ENCODE measurements around the gene CFTR.

DNA sequence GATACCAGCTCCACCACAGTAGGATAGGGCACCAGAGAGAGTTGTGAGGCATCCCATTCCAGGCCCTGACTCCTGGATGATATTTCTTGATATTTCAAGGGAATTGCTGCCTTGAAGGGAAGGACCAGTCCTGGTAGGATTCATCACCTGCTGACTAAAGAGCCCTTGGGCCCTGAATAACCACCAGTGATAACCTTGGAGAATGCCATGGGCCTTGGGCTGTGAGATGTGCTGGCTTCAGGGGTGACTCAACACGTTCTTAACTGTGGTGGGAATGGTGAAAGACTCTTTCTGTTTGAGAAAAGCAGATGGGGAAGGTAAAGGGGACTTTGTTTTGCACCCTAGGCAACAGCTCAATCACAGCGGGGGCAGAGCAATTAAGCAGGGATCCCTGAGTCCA lies 31.2 kb upstream of the CFTR start:
- TF ChIP-seq CTCF (IDR thresholded peaks at IDR 0.05) (no peak), EZH2 (IDR thresholded peaks at IDR 0.05) (no peak)

Measured in neural progenitor cell (in vitro differentiated cells).